ENCODE data around the gene USP24.

- TF ChIP-seq TEAD4 (IDR thresholded peaks at IDR 0.05), result no peak
- TF ChIP-seq, protein P1, sequence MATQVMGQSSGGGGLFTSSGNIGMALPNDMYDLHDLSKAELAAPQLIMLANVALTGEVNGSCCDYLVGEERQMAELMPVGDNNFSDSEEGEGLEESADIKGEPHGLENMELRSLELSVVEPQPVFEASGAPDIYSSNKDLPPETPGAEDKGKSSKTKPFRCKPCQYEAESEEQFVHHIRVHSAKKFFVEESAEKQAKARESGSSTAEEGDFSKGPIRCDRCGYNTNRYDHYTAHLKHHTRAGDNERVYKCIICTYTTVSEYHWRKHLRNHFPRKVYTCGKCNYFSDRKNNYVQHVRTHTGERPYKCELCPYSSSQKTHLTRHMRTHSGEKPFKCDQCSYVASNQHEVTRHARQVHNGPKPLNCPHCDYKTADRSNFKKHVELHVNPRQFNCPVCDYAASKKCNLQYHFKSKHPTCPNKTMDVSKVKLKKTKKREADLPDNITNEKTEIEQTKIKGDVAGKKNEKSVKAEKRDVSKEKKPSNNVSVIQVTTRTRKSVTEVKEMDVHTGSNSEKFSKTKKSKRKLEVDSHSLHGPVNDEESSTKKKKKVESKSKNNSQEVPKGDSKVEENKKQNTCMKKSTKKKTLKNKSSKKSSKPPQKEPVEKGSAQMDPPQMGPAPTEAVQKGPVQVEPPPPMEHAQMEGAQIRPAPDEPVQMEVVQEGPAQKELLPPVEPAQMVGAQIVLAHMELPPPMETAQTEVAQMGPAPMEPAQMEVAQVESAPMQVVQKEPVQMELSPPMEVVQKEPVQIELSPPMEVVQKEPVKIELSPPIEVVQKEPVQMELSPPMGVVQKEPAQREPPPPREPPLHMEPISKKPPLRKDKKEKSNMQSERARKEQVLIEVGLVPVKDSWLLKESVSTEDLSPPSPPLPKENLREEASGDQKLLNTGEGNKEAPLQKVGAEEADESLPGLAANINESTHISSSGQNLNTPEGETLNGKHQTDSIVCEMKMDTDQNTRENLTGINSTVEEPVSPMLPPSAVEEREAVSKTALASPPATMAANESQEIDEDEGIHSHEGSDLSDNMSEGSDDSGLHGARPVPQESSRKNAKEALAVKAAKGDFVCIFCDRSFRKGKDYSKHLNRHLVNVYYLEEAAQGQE (IDR thresholded peaks at IDR 0.05; ENCODE audit: low read depth), result no peak
- TF ChIP-seq EP300 (IDR thresholded peaks at IDR 0.05; ENCODE audit: borderline replicate concordance), result no peak
- no peak for TF ChIP-seq CEBPB (IDR thresholded peaks at IDR 0.05)
- no peak for TF ChIP-seq MAX (IDR thresholded peaks at IDR 0.05)
- TF ChIP-seq ZBTB7A (IDR thresholded peaks at IDR 0.05; ENCODE audit: low read depth), result no peak
- no peak for TF ChIP-seq TCF12 (IDR thresholded peaks at IDR 0.05; ENCODE audit: low read depth)
Measured at GRCh38 chr1:55084257-55084656, 130.9 kb downstream of the USP24 start.

All from Ishikawa (cell line).